ELF-1 (cell line): ENCODE results near the gene MPDZ.

Experiments
- DNase-seq: peaks from one replicate; pipeline ENCODE4 v3.0.0-alpha.2; 2016; ENCODE audit warnings: low read depth, low spot score

The MPDZ gene, protein sequence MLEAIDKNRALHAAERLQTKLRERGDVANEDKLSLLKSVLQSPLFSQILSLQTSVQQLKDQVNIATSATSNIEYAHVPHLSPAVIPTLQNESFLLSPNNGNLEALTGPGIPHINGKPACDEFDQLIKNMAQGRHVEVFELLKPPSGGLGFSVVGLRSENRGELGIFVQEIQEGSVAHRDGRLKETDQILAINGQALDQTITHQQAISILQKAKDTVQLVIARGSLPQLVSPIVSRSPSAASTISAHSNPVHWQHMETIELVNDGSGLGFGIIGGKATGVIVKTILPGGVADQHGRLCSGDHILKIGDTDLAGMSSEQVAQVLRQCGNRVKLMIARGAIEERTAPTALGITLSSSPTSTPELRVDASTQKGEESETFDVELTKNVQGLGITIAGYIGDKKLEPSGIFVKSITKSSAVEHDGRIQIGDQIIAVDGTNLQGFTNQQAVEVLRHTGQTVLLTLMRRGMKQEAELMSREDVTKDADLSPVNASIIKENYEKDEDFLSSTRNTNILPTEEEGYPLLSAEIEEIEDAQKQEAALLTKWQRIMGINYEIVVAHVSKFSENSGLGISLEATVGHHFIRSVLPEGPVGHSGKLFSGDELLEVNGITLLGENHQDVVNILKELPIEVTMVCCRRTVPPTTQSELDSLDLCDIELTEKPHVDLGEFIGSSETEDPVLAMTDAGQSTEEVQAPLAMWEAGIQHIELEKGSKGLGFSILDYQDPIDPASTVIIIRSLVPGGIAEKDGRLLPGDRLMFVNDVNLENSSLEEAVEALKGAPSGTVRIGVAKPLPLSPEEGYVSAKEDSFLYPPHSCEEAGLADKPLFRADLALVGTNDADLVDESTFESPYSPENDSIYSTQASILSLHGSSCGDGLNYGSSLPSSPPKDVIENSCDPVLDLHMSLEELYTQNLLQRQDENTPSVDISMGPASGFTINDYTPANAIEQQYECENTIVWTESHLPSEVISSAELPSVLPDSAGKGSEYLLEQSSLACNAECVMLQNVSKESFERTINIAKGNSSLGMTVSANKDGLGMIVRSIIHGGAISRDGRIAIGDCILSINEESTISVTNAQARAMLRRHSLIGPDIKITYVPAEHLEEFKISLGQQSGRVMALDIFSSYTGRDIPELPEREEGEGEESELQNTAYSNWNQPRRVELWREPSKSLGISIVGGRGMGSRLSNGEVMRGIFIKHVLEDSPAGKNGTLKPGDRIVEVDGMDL (N-terminal part only)

DNA sequence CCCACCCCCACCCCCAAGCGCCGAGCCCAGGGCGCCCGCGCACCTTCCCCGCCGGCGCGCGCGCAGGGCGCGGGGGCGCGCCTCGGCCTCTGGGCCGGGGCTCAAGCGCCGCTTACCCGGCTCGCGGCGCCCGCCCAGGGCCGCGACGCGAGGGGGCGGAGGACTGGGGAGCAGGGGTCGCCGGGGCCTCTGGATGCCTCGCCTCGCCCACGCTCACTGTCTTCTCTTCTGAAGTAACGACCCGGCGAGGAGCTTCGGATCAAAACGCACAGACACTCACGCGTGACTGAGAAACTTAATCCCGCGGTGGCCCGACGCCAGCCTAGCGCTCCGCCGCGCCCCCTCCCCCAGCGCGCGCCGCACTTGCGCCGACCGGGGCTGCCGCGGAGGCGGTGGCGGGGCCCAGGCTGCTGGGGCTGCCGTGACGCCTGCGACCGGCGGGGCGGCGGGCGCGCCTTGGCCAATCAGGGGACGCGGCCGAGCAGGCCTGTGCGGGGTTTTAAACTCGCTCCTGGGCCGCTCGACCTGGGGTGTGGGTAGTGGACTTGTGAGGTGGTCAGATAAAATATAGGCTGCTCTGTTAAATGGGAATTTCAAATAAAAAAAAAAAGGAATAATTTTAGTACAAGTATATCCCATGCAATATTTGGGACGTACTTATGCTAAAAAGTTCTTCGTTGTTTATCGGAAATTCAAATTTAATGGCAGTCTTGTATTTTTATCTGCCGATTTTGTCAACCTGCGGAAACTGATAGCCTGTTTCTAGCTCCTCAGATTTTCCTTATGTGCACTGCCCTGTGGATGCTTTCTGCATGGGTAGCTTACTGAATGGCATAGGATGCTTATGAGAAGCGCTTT is at the start of gene MPDZ:
MPDZ (minus strand) TSS at position 409 of the 858 bp plus-strand sequence. CDS start 29,377 bp downstream, outside the sequence.
- peak; percentile 71 for DNase-seq

DNA sequence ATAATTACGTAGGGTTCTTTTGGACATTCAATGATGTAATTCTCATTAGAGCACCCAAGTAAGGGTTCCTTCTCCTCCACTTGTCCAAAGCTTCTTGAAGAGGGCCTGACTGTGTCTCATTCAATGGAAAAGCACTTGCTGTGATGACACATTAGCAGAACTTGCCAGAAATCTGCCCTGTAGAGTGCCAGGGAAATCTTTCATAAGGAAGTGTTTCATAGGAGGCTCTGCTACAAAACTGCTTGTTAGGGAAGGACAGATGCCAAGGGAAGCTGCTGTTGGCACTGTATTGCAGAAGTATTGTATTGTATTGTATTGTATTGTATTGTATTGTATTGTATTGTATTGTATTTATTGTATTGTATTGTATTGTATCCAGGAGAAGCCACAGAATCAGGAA is 45.5 kb upstream of the MPDZ start:
- no peak for DNase-seq

DNA sequence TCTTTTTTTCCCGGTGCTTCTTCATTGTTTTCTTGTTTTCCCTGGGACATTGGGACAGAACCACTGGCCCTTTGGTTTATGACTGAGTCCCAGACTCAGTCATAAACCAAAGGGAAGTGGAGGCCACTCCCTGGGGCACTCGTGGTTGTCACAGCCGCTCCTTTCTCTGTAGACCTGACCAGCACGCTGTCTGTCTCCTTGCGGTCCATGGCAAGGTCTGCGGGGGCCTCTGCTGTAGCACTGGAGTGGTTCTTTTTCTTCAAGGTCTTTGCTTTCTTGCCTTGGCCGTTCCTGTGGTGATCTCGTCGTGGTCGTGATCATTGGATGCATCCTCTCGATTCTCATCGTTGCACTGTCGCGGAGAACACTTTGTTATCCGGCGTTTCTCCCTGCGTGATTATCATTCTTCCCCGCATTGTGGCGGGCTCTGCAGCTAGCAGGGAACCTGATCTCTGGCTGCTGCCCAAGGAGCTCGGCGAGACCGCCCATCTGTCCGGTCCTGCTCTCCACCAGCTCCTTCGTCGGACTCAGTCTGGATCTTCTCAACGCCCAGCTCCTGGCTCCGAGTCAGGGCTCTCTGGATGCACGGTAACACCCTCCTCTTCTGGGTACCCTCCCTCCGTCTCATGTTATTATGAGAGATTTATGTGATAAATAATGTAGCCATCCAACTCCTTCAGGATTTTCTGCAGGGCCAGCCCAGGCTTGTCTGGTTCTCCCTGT is 43.5 kb upstream of the MPDZ start:
- peak; percentile 5 for DNase-seq

DNA sequence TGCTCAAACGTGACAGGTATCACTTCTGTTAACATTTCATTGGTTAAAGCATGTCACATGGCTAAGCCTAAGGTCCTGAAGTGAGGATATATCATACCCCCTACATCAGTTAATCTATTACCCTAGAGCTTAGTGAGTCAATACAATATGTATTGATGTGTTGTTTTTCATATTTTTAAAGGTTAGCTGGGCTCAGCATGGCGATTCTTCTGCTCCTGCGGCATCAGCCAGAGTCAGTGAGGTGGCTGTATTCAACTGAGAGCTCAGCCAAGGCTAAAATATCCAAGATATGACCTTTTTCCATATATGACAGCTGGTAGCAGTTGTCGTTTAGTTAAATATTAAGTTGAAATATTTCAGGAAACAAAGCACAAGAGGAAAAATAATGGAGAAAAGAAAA is 38.5 kb upstream of the MPDZ start:
- DNase-seq, result no peak

DNA sequence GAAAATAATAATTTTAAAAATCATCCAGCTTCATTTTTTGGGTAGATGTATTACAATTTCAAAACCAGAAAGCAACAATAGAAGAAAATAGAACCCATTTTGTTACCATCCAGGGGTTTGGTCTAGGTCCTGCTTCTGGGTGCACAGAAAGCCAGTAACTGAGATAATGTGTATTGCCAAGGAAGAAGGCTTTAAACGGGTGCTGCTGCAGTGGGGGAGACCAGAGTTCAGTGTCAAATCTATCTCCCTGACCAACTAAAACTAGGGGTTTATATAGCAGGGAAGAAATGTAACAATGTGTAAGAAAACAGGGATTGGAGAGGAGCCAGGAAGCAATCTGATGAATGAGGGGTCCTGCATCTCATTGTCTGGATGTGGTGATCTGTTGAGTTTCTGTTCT is 17.5 kb upstream of the MPDZ start:
- no peak for DNase-seq

DNA sequence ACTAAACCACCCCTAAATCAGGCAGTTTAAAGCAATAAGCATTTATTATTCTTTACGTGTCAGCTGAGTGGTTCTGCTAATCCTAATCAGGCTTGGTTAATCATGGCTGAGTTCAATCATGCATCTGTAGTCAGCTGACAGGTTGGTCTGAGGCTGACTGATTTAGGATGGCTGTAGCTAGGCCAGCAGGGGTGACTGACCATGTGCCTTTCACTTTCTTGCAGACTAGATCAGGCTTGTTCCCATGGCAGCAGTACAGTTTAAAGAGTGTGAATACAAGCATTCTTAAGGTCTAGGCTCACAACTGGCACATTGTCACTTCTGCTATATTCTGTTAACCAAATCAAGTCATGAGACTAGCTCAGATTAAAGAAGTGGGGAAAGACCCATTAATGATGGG is 16.1 kb upstream of the MPDZ start:
- DNase-seq, result peak; percentile 6

DNA sequence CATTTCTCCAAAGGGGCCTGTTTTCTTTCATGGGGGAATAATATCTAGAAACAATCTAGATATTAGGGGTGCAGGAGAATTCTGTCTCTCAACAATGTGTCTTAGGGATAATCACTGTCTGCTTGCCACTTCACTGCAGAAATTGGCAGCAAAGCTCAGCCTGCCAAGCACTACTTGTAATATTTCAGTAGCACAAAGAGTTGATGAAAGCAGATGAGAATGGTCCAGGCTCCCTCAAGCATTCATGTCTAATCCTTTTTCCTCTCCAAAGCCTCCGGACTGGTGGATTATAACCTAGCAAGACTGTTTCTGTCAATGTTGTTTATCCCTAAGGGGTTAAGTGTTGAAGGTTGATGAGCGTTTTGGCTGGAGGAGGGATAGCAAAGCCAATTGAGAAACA is 13.3 kb upstream of the MPDZ start:
- DNase-seq, result no peak

DNA sequence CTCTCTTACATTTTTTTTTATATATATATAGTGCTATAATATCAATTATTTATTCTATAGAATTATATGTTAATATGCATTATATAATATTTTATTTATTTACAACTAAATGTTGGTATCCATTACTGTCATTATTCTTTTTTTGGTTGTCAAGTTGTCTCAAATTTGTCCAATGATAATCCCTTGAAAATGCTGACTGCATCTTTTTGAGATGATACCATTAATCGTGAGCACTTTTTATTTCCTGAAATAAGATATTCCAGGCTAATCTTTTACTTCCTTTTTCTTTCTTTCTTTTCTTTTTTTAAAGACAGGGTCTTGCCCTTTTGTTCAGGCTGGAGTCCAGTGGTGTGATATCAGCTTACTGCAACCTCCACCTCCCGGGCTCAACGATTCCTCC is 12.7 kb upstream of the MPDZ start:
- DNase-seq, result no peak

DNA sequence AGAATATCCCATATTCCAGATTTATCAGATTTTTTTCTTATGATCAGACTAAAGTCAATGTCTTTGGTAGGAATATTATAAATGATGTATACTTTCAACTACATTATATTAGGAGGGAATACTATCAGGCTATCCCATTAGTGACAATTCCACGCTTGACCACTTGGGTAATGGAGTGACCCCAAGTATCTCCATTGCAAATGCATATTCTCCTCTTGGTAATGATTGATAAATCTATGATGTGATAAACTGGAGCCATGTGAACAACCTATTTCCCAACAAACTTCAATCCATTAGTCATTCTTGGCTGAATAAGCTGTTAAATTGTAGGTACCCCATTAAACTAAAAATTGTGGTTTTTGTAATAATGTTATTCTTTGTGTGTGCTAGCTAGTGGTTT is 12.2 kb upstream of the MPDZ start:
- no peak for DNase-seq

DNA sequence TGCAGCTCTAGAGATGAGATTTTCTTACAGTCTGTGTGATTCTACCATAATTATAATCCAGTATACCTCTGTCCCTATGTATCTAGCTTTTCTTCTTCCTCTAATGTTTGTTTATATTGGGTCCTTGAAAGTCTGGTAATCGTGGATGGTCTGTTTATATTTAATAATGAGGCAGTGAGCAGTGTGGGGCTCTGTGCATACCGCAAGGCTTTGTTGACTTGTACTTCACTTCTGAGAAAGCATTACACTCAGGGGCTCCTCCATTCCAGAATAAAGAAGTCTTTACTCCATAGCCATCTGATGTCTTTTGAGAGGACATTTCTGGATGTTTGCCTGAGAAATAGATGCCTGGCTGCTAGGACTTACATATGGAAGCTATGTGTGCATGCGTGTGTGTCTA is 4.5 kb upstream of the MPDZ start:
- no peak for DNase-seq

DNA sequence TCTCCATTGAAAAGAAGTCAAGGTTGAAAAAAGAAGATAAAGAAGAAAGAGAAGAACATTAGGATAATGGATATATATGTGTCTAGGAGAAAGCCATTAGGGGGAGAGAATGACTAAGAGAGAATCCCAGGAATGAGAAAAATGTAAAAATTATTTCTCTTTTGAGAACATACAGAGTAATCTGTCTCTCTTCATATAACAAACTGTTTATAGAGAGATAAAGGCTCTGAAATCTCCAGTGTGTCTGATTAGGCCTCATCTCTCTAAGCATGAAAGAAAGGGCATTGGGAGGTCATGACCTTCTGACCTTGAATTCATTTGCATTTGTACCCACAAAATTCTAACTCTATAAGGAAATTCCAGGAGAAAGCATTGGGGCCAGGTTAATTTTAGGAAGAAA is 3.5 kb upstream of the MPDZ start:
- no peak for DNase-seq

DNA sequence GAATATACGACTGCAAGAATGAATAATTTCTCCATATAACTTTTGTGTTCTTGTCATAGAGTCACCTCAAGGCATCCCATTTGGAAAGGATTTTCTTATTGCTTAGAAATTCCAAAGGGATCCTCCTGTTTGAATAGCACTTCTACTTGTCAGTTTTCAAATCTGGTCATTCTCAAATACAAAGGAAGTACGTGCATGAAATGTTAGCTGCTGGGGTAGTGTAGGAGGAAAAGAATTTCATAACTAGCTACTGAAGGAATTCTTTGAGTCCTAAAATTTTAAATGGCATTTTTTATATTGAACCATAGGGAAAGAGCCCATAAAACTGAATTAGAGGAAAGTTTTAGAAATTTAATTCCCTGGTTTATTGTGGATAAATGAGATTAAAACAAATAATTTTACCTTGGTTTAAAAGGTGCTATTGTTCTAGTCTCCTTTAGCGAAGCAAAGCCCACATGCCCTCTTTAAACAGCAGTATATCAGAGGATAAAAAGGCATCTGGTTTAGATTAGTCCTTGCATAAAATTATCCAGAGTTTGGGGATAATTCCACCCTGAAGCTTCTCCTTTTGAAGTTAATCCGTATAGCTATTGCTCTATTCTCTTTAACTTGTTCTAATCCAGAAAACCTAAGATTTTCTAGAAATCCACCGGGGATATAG is 2.0 kb upstream of the MPDZ start:
- no peak for DNase-seq

DNA sequence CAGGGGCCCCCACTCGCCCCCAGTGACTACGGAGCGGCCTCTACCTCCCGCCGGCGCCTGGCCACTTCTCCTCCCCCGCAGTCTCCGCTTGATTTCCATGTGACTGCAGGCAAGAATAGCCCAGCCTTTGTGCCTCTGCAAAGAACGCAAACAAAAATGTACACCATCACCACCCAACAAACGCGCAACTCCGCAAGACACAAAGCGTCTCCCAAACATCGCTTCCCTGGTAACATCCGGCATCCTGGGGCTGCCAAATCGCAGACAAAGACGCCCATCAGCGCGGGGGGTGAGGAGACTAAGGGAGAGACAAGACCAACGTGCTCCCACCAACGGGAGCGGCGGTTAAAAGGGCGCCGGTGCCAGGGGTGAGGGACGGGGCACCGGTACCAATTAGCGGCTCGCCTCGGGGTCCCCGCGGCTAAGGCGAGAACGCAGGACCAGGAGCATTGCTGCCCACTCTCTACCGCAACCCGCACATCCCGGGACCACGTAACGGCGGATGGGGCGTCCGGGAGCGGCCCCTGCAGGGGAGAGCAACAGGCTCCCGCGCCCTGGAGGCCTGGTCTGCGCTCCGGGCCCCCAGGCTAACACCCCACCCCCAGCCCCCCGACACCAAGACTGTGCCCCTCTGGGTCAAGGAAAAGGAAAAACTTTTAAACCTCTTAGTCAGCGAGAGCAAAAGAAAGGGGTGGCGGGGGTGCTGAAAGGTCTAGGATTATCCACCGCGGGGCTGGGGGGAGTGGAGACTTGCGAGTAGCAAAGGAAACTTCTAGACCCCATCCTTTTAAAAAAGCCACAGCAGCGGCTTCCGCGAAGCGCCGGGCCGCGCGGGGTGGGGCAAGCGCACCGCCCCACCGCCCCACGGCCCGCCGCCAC is 885 bp downstream of the MPDZ start:
- peak; percentile 77 for DNase-seq

DNA sequence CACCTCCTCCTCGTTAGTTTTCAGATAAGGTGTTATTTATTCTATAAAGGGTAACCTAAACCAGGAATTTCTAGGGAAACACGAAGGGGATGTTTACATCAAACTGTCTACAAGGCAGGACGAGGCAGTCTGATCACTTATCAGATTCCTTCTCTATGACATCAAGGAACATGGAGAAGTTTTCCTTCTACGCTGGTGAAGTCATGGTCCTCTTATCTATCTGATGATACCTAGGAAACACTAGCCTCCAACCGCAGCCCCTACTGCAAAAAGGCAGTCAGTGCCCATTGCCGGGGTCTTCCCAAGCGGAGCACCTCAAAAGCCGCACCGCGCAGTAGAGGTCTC is 1.5 kb downstream of the MPDZ start:
- DNase-seq, result no peak

DNA sequence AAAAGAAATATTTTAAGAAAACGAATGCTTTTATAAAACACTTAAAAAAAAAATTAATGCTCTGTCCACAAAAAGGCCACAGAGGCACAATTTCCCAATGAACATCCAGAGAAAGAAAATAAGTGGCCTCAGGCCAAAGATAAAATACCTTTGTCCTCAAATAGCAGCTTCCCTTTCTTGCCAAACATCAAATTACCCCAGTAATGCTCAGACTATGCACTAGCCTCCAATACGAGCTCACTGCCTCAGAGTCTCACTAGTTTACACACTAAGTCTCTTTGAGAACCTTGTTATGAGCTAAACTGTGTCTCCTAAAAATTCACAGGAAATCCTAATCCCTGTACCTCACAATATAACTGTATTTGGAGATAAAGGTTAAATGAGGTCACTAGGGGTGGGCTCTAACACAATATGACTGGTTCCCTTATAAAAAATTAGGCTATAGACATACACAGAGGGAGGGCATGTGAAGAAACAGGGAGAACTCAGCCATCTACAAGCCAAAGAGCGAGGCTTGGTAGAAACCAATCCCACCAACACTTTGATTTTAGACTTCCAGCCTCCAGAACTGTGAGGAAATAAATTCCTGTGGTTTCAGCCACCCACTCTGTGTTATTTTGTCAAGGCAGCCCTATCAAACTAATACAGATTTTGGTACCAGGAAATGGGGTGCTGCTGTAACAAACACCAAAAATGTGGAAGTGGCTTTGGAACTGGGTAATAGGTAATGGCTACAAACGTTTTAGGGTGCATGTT is 4.4 kb downstream of the MPDZ start:
- peak; percentile 16 for DNase-seq

DNA sequence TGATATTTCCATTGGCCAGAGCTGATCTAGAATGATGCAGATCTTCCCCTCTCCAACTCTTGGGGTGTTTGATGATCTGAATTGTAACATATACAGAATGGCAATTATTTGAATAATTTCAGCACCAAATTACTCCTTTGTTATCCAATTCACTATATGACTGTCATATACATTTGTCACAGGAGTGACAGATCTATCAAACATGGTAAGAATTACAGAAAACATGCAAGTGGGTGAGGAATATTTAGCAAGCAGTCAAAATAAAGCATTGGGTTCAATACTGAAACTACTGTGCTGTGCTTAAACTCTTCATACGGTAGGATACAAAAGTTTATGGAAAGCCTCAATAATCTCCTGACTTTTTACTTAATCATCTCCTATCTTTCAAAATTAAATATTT is 8.8 kb downstream of the MPDZ start:
- no peak for DNase-seq

DNA sequence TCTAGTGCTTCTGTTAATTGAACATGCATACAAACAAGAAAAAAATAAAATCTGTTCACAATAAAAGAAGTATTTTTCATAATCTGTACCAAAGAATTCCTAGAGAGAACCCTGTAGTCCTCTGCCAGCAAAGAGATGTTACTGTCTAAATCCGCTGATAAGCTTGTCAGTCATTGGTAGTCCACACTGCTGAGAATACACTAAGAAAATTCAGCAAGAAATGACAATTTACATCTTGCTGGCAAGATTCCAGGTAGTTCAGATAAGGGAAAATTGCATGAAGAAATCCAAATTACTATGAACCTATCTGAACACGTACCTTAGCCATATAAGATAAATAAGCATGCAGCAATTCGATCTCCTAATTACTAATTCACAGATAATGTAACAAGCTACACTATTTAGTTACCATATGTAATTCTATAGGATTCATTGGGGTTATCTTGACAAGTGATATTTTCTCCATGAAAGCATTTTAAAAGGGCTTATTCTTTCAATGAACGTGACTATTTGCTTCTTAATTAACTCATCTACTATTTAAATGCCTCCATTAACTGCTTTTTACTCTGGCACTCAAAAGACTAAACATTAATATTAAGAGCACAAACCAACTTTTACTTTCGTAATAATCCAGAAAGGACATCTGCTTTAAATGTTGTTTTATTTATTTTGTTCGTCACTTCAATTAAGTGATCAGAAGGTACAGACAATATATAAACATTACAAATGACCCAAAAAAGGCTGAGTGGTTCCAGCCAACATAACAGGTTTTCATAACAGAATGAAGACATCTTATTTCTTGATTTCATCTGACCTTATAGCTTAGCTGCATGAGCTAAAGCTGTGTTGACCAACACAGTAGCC is 9.7 kb downstream of the MPDZ start:
- no peak for DNase-seq
